Hematopoietic multipotent progenitor cell treated with erythropoietin and hydrocortisone succinate and interleukin-3 and kit ligand, for 4 days (in vitro differentiated cells): ENCODE results near the gene HYAL2.

Source experiments
- DNase-seq: peaks from one replicate; pipeline ENCODE4 v3.0.0-alpha.2; 2015

Gene HYAL2

GRCh38 chr3:50302095-50303012, 20.2 kb downstream of the HYAL2 start:
- DNase-seq: no peak

GRCh38 chr3:50300681-50301254, 21.8 kb downstream of the HYAL2 start:
- no peak for DNase-seq

DNA sequence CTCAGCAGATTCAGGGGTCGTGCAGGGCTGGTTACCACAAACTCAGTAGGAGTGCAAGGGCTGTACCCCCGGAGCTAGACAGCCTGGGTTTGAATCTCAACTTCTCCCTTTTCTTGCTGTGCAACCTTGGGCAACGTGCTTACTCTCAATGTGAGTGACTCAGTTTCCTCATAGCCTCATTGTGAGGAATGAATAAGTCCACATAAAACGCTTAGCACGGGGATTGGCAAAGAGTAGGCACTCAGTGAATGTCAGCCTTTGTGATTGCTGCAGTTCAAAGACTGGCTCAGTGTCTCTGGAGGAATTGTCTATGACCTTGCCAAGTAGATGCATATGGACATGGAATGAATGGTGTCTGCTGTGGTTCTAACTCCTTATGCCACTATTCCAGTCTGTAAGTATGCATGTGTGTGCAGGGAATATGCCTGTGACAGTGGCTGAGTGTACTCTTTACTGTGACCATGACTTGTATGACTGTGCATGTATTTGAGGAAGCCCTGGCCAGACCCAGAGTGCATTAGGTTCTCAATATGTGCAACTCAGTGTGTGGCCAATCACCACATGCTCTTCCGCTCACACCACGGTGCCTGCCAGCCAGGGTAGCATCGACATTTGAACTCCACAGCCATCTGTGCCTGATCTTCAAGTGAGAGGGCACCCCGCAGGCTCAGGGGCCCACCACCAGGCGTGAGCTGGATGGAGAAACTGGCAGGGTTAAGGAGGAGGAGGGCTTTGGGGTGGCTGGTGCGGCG, 22.4 kb downstream of the HYAL2 start:
- peak; percentile 86 for DNase-seq

GRCh38 chr3:50299638-50299928, 23.0 kb downstream of the HYAL2 start:
- no peak for DNase-seq

GRCh38 chr3:50298836-50299637, 23.5 kb downstream of the HYAL2 start, which contains the start of the genes HYAL3 and NAA80:
HYAL3 (minus strand) TSS chr3:50299405; CDS start chr3:50295602, 3,803 bp downstream.
NAA80 (minus strand) TSS chr3:50299405; CDS start chr3:50297463, 1,942 bp downstream.
- peak; percentile 100 for DNase-seq

DNA sequence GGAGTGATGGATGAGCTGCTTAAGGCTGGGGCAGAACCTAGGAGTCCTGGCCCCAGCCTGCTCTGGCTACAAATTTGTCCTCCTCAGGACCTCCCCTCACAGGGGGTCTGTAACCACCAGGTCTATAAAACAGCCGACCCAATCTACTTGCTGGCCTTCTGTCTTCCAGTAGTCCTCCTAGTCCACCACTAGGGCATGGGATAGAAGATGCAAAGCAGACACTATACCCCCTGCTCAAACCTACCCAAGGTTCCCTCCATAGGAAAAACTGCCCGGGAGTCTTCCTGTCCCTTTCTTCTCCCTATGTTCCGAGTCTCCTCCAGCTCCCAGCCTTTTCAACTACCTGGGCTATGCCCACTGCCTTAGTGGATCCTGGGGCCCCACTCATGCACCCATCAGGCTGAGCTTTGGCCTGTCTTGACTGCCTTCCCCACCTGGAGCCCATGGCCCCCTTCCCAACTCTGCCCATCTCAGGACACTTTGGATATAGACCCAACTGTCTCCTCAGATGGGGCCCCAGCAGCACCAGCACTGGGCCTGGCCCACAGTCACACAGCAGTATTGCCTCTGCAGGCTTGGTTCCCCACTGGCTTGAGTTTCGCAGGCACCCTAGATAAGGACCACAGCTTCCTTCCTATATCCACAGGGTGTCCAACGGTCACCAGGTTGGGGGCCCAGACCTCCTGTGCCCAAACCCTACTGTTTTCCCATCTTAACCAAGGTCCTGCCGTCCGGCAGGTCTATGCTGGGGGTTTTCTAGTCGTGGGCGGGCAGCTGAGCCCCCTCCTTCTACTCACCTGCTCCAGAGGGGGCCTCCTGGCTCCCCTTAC, 24.4 kb downstream of the HYAL2 start:
- peak; percentile 83 for DNase-seq

GRCh38 chr3:50297384-50297775, 25.2 kb downstream of the HYAL2 start:
- peak; percentile 56 for DNase-seq

DNA sequence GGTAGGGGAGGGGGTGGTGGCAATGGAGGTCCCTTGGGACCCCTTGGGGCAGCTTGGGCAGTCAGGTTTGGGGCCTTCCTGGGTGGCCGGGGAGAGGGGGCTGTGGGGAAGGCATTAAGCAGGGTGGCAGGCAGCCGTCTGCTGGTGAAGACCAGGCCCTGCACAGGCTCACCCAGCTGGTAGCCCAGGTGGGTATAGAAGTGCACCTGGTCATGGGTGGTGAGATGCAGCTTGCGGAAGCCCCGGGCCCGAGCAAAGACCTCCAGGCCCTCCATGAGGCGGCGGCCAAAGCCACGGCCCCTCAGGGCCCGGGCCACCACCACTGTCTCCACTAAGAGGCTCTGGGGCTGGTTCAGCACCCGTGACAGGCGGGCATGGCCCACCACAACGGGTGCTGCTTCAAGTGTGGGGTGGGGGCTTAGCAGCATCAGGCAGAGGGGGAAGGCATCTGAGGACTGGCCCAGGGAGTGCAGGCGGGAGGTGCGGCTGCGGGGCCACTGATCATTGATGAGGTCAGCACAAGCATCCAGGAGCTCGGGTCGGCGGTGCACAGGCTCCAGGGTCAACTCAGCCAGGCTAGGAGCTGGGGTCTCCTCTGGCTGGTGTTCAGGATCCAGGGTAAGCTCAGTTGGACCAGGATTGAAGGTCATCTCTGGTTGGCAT, 25.7 kb downstream of the HYAL2 start:
- no peak for DNase-seq

DNA sequence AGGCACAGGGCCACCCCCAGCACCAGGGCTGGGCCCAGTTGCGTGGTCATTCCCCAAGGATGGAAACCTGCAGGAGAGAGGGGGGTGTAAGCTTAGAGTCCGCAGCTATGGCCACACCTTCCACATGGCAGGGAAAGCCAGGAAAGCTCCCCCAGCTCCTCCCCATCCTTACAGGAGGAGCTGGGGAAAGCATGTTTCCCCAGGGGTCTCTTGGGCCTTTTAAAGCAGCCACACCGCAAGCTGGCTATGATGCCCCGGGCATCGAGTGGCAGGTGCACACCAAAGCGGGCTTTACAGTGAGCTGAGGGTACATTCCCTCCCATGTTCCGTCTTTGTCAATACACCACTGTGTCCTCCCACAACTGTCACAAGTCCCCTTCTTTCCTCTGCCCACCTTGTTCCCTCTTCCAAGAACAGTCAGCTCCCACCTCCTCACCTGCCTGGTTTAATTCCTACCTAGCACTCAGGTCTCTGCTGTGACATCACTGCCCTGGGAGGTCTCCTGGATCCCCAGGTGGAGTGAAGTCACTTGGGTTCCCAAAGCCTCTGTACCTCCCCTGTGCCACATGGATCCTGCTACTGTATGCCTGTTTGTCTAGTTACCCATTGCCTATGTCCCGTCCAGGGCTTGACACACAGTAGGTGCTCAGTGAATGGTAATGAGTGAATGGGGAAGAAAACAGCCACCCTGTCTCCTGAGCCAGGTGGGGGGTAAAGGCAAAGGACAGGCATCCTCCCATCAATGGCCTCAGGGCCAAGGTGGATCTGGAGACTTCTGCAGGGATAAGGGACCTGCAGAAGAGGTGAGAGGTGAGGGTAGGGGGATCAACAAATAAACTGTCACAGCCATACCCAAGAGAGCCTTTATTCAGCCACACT, 26.8 kb downstream of the HYAL2 start:
- no peak for DNase-seq

- DNase-seq: no peak
Observed at GRCh38 chr3:50294492-50295403, 27.8 kb downstream of the HYAL2 start.

- no peak for DNase-seq
Observed at GRCh38 chr3:50294089-50294488, 28.5 kb downstream of the HYAL2 start.

GRCh38 chr3:50293079-50293801, 29.3 kb downstream of the HYAL2 start:
- no peak for DNase-seq

- DNase-seq: peak; percentile 99
Observed at GRCh38 chr3:50292159-50293078, 30.1 kb downstream of the HYAL2 start, which contains the start of gene IFRD2. IFRD2 (minus strand) TSS chr3:50292429; CDS start chr3:50292274, 155 bp downstream.

- DNase-seq: no peak
Observed at GRCh38 chr3:50290161-50290641, 32.3 kb downstream of the HYAL2 start.

DNA sequence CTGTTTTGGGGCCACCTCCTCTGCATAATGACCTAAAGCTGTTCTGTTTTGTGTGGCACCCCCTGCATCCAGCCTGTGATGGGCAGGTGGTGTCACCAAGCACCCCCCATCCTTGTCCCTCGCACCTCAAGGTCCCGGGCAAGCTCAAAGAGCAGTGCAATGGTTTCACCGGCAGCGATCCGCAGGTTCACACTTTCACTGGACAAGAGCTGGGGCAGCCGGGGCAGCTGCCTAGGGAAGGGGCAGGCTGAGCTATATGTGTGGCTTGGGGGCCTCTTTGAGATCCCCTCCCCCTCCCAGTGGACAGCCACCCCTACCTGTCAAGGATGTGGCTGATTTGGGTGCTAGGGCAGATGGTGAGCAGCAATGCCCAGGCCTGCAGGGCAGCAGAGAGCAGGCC, 33.4 kb downstream of the HYAL2 start:
- DNase-seq: no peak

- DNase-seq: no peak
Observed at GRCh38 chr3:50288387-50289007, 34.0 kb downstream of the HYAL2 start.
